Measurements from ENCODE around the gene DOCK11. TPM values are rescaled to one million over a fixed set of nuclear protein-coding genes. Genes with fewer than 3 reads are reported as not detected.

DOCK11 gene
- total RNA-seq: 17.5 and 18.3 TPM in 2 replicates

DNA sequence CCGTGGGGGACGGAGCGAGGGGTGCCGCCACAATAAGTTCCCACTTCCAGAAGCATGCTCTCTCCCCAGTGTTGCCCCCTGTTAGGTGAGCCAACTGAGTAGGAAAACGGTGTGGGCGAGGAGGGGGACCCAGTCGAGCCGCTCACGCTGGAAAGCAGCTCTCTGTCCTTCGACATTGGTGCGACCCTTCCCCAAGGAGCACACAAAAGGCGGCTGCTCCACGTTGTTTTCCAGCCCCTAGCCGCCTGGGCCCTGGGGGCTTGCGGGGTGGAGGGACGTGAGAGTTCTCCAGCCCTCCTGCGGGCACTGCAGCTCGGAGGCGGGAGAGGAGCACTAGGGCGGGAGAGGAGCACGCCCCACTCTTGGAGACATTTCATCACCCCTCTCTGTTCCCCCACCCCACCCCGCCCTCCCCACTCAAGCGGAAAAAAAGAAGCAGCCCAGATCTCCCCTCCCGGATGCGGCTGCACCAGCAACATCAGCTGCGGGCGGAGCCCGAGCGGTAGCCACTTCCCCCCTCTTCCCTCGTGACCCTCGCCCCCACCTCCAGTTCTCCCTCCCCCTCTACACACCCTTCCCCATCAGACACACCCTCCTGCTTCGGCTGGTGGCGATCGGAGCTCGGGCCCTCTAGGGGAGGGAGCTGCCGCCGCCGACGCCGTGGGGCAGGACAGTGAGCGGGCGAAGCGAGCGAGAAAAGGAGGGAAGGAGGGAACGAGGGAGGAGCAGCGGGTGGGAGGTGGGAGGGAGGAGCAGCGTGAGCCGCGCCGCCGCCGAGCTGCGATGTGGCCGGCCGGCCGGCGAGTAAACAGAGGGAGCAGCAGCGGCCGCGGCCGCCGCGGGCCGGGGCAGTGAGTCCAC is at the start of gene DOCK11:
DOCK11 (plus strand) TSS at position 755 of the 861 bp plus-strand sequence. CDS start 157 bp downstream, outside the sequence.

DNA sequence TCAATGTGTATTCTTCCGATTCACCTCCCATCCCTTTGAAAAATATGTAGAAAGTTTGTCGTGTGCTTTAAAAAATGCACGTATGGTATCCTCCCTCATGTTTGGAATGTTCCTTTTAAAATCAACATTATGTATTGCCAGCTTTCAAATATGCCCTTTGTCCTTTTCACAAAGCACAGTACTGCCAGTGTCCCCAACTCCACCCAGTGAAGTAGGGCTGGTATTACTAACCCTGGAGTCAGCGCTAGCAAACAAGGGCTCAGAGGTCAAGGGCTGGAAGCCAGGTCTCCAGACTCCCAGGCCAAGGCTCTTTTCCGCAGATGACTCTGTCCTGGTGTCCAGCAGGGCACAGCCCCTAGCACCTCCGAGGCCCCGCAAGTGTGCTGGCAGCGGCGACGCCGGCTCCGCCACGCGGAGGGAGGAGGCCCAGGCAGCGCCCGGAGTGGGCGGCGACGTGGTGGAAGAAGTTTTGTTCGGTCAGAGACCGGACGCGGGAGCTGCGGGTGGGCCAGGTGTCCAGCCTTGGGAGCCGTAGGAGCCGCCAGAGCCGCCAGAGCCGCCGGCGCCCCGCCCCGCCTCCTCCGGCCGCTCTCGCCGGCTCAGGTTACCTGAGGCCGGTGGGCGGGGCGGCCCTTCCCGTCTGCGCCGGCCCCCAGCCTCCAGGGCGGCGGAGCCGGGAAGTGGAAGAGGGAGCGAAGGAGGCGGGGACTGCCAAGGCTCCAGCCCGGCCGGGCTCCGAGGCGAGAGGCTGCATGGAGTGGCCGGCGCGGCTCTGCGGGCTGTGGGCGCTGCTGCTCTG is 231.5 kb downstream of the DOCK11 start, which contains the start of gene IL13RA1:
IL13RA1 (plus strand) TSS at position 720 of the 799 bp plus-strand sequence; CDS start at position 753, 33 bp downstream.

Other genes with a start within 250 kb of the DOCK11 start
- gene WDR44, start 149.7 kb upstream of the DOCK11 start, total RNA-seq: 11.8 and 13.7 TPM in 2 replicates
- 64.1 and 66.9 TPM in 2 replicates for gene IL13RA1, start 231.8 kb downstream of the DOCK11 start, total RNA-seq

Measured in cardiac atrium fibroblast (primary cell).